Lung (tissue), 12 donors: ENCODE data around the gene STX3. TPM values are rescaled to one million over a fixed set of nuclear protein-coding genes. Genes with fewer than 3 reads are reported as not detected.
"Not testable (repeated sequence)": the region's sequence is repeated elsewhere in the genome, so short reads cannot be mapped to it uniquely, and the experiment has no call there.

Experiments
- ATAC-seq: fragments of 200-7000 bp; cut with Tn5 transposase; one replicate; pipeline ENCODE4 v1.9.1; 2020; ENCODE audit warnings: moderate number of reproducible peaks; ENCODE audit not compliant: insufficient read depth, low FRiP score
- DNase-seq, 3 donors: peaks; one replicate each; pipeline ENCODE4 v3.0.0-alpha.2; 2013 to 2017
- H3K27ac ChIP-seq, 2 donors: one replicate each; pipeline ENCODE4 v1.5.1; 2013; ENCODE audit warnings: mild to moderate bottlenecking in 2 of 2, moderate library complexity in 2 of 2, control low read depth in 1 of 2, inconsistent platforms in 1 of 2, low read depth in 1 of 2, low read length in 1 of 2
- H3K27me3 ChIP-seq, 3 donors: one replicate each; pipeline ENCODE4 v1.5.1; 2013; ENCODE audit warnings: low read length in 2 of 3; ENCODE audit not compliant: control insufficient read depth in 3 of 3, insufficient read depth in 3 of 3
- H3K36me3 ChIP-seq, 4 donors: one replicate each; pipeline ENCODE4 v1.5.1; 2013; ENCODE audit warnings: low read length in 4 of 4, mild to moderate bottlenecking in 1 of 4, moderate library complexity in 1 of 4; ENCODE audit not compliant: control insufficient read depth in 4 of 4, insufficient read depth in 4 of 4
- H3K4me1 ChIP-seq, 5 donors: one replicate each; pipeline ENCODE4 v1.5.1; 2013; ENCODE audit warnings: low read length in 5 of 5, mild to moderate bottlenecking in 2 of 5, moderate library complexity in 1 of 5; ENCODE audit not compliant: control insufficient read depth in 5 of 5, insufficient read depth in 5 of 5
- H3K4me3 ChIP-seq: one replicate; pipeline ENCODE4 v1.5.1; 2013; ENCODE audit warnings: mild to moderate bottlenecking, control low read depth, moderate library complexity
- H3K9ac ChIP-seq, 2 donors: one replicate each; pipeline ENCODE4 v1.5.1; 2013; ENCODE audit warnings: low read length in 2 of 2, control low read depth in 1 of 2; ENCODE audit not compliant: insufficient read depth in 1 of 2
- H3K9me3 ChIP-seq, 4 donors: one replicate each; pipeline ENCODE4 v1.5.1; 2013; ENCODE audit warnings: low read length in 3 of 4, mild to moderate bottlenecking in 1 of 4, moderate library complexity in 1 of 4; ENCODE audit not compliant: control insufficient read depth in 4 of 4, insufficient read depth in 3 of 4
- CTCF ChIP-seq: IDR thresholded peaks from 2 replicates; pipeline ENCODE4 v1.5.1; 2012; ENCODE audit warnings: mild to moderate bottlenecking; ENCODE audit errors: control extremely low read depth, extremely low read depth
- WGBS, 2 donors: extraction: QIAGEN DNeasy Blood & Tissue Kit; methylation state at CpG; one replicate each; pipeline ENCODE4 v1.1.7; 2013; 5-methylcytosine and 5-hydroxymethylcytosine counted together
- polyA plus RNA-seq, 2 donors: library from polyadenylated mRNA; stranded (reverse); fragments of 200-250 nt; gene quantifications; one replicate each; pipeline ENCODE4 v1.2.1, GENCODE V29; 2013
- total RNA-seq, 2 donors: library from RNA; depleted of rRNA in 1 of 2; stranded (reverse); fragments of >200 nt in 1 of 2; gene quantifications; one replicate each; pipeline ENCODE4 v1.2.1, GENCODE V29; 2014 to 2021
- donor health status: control.
- donor health status: control.
- donor health status: Bipolar disorder and iron deficiency.
- donor health status: healthy.
- donor health status: DM: yes; HTN: yes; CAD: no.

The STX3 gene
- total and polyA plus RNA-seq, 4 donors, result 38.9 to 61.5 (median 47.0) TPM

GRCh38 chr11:59779487-59779886 is 24.3 kb downstream of the STX3 start:
- TF ChIP-seq CTCF, result no peak

GRCh38 chr11:59782080-59782479 is 26.9 kb downstream of the STX3 start:
- Histone ChIP-seq H3K36me3 (peaks cover 0 to 8% (median 3%) of the 10 kb centered on the region in 4 donors), H3K4me1 (peaks cover 0 to 13% (median 5%) of the 10 kb centered on the region in 5 donors), H3K9ac (no peak overlapping the region), H3K27me3 (no peaks in the 10 kb centered on the region), H3K4me3 (no peak overlapping the region), H3K9me3 (no peaks in the 10 kb centered on the region), H3K27ac (no peak overlapping the region)
- no peak for TF ChIP-seq CTCF
- WGBS, 2 donors, result 79 to 91% methylated on average over 2 of the region's 2 CpGs
- DNase-seq, result no peak
- ATAC-seq, result no peak

More at GRCh38 chr11:59779487-59779886, 24.3 kb downstream of the STX3 start:
- Histone ChIP-seq H3K36me3 (peaks cover 0 to 16% (median 6%) of the 10 kb centered on the region in 4 donors), H3K9me3 (no peaks in the 10 kb centered on the region), H3K27me3 (no peaks in the 10 kb centered on the region), H3K4me1 (peaks cover 0 to 9% (median 0%) of the 10 kb centered on the region in 5 donors), H3K4me3 (no peak overlapping the region), H3K27ac (no peak overlapping the region), H3K9ac (no peak overlapping the region)
- ATAC-seq (no peak), DNase-seq (no peak)
- 44 to 53% methylated on average over 1 of the region's 1 CpG for WGBS, 2 donors

GRCh38 chr11:59783632-59784090 is 28.5 kb downstream of the STX3 start:
- H3K9ac ChIP-seq, result no peak overlapping the region
- peaks cover 0 to 7% (median 2%) of the 10 kb centered on the region in 4 donors for H3K36me3 ChIP-seq
- no peak for ATAC-seq
- H3K4me1 ChIP-seq, result peaks cover 5 to 17% (median 9%) of the 10 kb centered on the region in 5 donors
- WGBS, 2 donors, result 79 to 84% methylated on average over 4 of the region's 4 CpGs
- no peak overlapping the region for H3K4me3 ChIP-seq
- DNase-seq, result no peak
- no peaks in the 10 kb centered on the region for H3K27me3 ChIP-seq
- no peak for TF ChIP-seq CTCF
- no peaks in the 10 kb centered on the region for H3K9me3 ChIP-seq
- H3K27ac ChIP-seq, result no peak overlapping the region

GRCh38 chr11:59784441-59784840 is 29.3 kb downstream of the STX3 start:
- not testable (repeated sequence) for H3K27ac ChIP-seq, ATAC-seq, H3K27me3 ChIP-seq, DNase-seq, H3K4me3 ChIP-seq, H3K9ac ChIP-seq, H3K9me3 ChIP-seq
- WGBS, 2 donors, result 90 to 91% methylated on average over 5 of the region's 5 CpGs
- H3K4me1 ChIP-seq, result peaks cover 5 to 17% (median 9%) of the 10 kb centered on the region in 5 donors
- peaks cover 0 to 11% (median 2%) of the 10 kb centered on the region in 4 donors for H3K36me3 ChIP-seq
